Stimulated activated CD4-positive, alpha-beta T cell treated with anti-CD3 and anti-CD28 coated beads, Interleukin-15, amount 100 ng/mL, for 1 hour (primary cell): Measurements from ENCODE around the gene SUPV3L1.

ENCODE experiments used
- DNase-seq, 2 donors: peaks; one replicate each; pipeline ENCODE4 v3.0.0-alpha.2; 2020; ENCODE audit warnings: low read depth in 1 of 2, low spot score in 1 of 2

The SUPV3L1 gene

DNA sequence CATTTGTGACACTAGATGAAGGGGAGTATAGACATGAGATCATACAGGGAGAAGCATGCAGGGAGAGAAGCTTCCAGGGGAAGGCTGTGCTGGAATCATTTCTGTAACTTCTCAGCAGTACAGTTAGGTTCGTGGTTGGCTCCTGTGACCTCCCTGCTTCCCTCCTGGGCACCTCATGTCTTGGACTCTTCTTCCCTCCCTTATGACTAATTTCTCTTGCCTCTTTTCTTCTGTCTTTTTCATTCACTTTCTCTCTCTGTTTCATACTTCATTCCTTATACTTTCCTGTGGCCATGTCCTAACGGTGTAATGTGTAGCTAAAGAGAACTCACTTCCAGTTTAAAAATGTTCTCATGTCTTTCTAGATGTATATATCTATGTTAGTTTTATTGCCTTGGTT is 21.0 kb downstream of the SUPV3L1 start:
- no peak for DNase-seq

DNA sequence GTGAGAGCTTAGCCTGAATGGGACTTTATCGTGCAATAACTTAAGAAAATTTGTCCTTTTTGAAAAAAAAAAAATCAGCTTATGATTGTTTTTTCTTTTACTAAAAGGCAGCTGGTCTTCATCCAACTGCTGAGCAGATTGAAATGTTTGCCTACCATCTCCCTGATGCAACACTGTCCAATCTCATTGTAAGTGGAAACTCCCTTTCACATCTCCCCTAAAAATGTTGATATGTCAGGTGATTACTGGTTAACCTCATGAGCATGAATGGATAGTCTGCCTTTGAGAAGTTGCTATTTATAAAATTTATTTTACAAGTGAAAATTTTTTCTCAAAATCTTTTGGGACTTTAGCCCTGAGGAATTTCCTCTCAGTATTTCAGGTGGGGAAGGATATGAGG is 22.3 kb downstream of the SUPV3L1 start:
- no peak for DNase-seq

DNA sequence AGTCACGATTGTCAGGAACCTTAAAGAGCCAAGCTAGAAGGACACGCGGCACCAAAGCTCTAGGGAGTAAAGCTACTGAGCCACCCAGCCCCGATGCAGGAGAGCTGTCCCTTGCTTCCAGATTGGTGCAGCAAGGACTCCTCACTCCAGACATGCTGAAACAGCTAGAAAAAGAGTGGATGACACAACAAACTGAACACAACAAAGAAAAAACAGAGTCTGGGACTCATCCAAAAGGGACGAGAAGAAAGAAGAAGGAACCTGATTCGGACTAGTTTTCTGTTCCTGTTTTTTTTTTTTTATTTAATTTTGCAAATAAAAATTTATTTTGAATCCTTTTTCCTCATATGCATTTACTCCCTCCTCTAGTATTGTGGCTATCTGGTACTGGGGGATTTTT is 28.7 kb downstream of the SUPV3L1 start:
- DNase-seq, result no peak

DNA sequence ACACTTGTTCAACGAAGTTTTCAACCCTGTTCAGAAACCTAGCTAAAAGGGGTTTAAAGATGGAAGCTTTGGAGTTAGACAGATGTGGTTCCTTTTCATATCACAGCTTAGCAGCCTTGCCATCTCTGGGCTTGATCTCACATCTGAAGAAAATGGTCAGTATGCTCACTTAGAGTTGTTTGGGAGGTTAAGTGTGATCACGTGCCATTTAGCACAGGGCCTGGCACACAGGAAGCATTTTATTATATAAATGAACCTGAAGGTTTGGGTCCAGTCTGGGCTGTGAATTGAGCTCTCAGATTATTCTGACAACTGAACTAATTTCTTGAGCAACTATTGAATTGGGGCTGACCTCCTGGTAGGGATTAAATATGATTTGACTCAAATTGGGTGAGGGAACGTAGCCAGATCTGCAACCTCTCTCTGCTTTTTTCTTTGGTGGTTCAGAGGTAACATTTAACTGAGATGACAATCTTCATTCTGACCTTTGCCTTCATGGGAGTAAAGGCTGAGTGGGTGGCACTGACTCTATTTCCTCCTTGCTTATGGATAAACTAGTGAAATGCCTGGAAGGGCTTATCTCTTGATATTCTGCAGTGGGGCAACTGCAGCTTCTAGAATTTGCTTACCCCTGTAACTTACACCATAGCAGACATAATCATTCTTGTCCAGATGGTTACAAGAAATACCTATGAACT is 29.9 kb downstream of the SUPV3L1 start:
- no peak for DNase-seq

DNA sequence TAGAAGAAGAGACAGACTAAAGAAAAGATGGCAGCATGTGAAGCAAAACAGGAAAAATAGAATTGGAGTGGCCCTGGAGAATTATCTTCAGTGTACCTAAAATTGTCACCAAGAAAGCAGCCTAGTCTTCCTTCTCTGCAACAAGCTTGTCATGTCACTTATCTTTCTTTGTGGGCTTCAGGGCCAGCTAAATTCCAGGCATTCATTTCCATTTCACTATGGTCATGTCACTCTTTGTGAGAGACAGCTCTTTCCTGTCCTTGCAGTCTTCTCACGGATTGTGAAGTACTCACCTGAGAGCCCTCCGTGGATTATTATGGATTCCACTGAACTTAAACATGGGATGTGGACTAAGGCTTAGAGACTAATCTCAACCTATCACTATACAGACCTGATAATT is 31.1 kb downstream of the SUPV3L1 start:
- DNase-seq, result no peak

DNA sequence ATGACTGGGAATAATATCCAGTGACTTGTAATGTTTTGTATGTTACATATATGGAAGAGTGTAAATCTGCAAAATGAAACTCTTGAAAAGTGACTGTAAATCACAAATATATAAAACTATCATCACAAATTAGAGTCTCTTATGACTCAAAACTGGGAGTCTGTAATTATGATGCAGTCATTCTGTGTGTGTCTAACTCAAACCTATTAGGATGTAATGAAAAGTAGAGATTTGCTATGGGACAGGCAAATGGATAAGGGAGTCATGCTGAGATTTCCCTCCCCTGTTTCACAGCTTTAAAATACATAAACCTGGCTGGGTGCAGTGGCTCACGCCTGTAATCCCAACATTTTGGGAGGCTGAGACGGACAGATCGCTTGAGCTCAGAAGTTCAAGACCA is 31.5 kb downstream of the SUPV3L1 start:
- DNase-seq, result no peak

DNA sequence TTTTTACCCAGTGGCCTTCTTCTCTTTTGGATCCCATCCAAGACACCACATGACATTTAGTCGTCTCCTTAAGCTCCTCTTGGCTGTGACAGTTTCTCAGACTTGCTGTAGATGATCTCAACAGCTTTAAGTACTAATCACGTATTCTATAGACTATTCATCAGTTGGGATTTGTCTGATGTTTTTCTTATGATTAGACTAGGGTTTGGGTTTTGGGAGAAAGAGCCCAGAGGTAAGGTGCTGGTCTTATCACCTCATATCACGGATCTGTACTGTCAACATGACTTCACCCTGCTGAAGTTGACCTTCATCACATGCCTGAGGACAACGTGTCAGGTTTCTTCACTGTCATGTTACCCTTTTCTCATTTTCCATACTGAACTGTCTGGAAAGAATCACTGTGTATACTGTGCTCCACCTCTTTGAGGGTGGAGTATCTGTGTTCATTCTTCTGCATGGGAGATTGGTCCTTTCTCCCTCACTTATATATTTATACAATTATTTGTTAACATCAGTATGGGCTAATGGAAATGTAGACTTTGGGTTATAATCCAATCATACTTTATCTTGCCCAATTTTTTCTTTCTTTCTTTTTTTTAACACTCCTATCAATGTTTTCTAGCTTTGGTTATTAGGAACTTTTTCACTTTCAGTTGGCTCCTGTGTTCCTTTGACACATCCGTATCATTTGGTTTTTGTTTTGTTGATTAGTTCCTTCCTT is 33.7 kb downstream of the SUPV3L1 start:
- no peak for DNase-seq

DNA sequence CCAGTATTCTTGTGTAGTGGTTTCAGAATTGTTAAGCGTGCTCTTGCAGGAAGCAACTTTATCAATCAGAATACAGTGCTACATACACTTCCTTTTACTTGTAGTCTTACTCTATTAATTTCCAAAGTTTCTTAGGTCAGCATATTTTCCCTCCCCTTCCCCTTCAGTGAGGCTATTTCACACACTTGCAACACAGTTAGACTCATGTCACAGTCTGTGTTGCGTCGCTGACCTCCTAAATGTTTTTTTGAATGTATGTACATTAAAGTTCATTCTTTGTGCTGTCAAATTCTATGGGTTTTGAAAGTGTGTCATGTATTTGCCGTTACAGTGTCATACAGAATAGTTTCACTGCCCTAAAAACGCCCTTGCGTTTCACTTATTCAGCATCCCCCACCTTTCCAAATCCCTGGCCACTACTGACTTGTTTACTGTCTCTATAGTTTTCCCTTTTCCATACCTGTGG is 34.7 kb downstream of the SUPV3L1 start:
- no peak for DNase-seq

DNA sequence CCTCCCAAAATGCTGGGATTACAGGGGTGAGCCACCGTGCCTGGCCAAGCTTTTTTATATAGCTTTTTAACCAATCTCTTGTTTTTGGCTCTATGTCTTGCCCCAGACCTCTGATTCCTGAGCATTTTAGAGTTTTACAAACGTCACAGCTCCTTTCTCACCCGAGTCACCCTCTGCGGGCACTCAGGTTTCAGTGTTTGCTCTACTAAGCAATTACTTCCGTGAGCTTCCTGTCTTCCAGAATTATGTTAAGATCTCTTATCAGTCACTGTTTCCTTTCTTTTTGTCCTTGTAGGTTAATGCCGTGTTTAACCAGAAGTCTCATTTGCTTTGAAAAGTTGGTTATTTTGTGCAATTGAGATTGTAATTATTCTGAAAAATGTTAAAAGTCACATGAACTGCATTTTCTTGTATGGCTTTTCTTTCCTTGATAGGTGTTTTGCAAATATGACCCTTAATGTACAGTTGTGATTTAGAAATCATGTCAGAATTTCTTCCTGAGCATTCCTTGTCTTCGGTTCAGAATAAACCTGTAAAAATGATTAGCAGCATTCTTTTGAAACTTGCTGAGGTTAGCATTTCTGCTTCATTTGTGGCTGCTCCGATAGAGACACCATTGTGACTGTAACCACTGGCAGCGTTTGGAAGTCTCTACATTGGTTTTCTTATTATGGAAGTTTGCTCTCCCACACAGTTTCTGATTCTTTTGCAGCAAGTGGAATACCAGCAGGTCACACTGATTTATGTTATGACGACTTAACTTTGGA is 35.6 kb downstream of the SUPV3L1 start:
- no peak for DNase-seq

- no peak for DNase-seq
These were observed 36.6 kb downstream of the SUPV3L1 start for GRCh38 chr10:69216577-69217118.

GRCh38 chr10:69217119-69217754 is 37.2 kb downstream of the SUPV3L1 start:
- DNase-seq, result no peak

GRCh38 chr10:69218831-69219230 is 38.8 kb downstream of the SUPV3L1 start:
- DNase-seq, result no peak

DNA sequence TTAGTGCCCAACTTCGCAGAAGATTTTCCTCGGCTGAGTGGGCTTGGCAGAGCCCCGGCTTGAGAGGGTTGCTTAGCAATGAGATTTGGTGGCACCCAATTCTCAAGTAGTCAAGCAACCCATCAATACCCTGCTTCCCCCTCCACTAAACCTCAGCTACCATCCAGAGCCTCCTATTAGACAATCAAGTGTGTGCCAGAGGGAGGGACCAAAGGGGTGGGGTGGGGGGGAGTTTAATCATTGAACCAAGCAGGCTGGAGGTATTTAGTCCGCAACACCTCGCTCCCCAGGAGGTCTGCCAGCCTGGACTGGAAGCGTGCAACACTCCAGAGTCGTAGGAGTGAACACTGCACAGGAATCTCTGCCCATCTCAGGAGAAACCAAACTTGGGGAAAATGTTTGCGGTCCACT is 40.0 kb downstream of the SUPV3L1 start, which contains the start of gene HKDC1:
Gene HKDC1 (plus strand): TSS at position 292 of the 411 bp plus-strand sequence. CDS start 104 bp downstream, at position 396.
- DNase-seq, result no peak

GRCh38 chr10:69220507-69220906 is 40.5 kb downstream of the SUPV3L1 start:
- DNase-seq, result no peak

GRCh38 chr10:69222157-69223027 is 42.4 kb downstream of the SUPV3L1 start:
- peak; percentile 25 to 44 for DNase-seq

- no peak for DNase-seq
These were observed 43.0 kb downstream of the SUPV3L1 start for GRCh38 chr10:69223028-69223342.

DNA sequence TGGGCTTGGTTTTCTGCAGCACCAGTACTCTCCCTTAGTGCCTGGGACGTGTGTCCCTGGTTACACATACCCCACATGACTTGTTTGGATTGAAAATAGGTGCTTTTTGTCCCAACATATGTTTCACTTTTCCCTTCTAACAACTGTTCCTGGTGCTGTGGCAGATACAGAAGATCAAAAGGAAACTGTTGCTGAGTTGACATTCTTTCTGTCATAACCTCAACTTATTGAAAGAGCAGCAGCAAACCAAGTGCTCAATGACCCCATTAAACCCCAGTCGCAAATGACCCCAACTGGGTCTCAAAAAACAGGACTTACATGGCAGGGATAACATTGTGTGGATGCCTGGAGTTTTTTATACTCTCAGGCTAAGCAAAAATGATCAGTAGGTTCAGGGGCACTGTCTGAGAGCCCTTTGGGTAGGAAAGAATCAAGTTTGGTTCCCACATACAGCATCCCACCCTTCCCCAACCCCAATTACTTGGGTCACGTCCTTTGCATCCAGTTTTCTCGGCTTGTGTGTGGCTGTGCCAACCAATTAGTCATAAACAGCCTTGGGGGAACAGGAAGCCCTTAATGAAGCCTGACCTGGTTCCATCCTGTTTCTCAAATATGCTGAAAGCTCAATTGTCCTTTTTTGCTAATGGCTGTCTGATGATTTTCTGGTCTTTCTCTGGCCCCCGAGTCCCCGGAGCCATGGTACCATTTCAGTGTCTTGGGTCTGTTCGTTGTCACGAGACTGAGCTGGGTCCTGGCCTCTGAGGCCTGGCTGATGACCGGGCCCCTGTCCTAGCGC is 45.0 kb downstream of the SUPV3L1 start:
- DNase-seq, result no peak

DNA sequence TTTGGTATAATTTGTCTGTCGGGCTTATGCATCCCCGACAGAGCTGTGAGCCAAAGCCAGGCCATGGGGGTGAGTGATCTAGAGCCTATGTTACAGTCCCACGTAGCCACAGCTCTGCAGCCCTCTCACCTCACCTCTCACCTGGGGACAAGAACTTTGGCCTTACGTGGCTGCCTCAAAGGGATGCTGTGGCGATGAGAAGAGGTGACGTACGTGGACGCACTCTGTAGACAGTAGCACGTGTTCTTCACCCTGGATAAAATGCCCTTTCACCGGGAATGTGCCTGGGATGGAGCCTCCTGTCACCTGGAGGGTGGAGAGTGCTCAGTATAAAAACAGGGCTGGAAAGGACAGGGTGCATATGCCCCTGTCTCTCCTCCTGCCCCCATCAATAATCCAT is 45.6 kb downstream of the SUPV3L1 start:
- DNase-seq, result no peak

DNA sequence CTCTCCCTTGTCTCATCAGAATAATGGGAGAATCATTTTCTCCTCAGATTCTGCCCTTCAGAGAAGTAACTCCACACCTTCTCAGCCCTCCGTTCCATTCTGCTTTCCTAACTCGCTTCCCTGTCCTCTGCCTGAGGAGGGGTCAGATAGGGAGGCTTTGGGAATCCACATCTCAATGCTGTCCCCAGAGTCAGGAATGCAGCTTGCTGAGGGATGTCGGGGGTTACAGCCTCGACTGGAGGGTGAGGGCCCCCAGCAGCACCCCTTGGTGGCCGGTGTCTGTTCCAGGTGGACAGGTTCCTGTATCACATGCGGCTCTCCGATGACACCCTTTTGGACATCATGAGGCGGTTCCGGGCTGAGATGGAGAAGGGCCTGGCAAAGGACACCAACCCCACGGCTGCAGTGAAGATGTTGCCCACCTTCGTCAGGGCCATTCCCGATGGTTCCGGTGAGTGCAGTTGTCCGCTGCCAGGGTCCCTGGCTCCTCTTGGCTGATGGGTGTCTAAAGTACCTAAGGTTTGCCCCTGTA is 47.0 kb downstream of the SUPV3L1 start:
- DNase-seq, result no peak
